MCF 10A (cell line): ENCODE data around the gene CRYGS. TPM values are rescaled to one million over a fixed set of nuclear protein-coding genes. Genes with fewer than 3 reads are reported as not detected.

ENCODE experiments used
- BruUV-seq: library from RNA; stranded (reverse); fragments of 400-500 nt; replicated peaks from 2 replicates; lab custom pipeline; 2021; lab: Mats Ljungman, UMichigan
- CTCF ChIA-PET: fragments of 300-600 bp; sonication (Branson Sonifier 250); formaldehyde crosslinking; extraction: SDS; loops from one replicate; lab custom pipeline; 2021; ENCODE audit warnings: antibody characterized with exemption, inconsistent platforms; lab: Yijun Ruan, JAX
- POLR2A ChIA-PET: fragments of 300-600, 350-650 bp; sonication (Branson Sonifier 250); formaldehyde crosslinking; extraction: SDS; loops from one replicate; lab custom pipeline; 2020; ENCODE audit warnings: antibody characterized with exemption, inconsistent platforms; lab: Yijun Ruan, JAX
- DNase-seq: peaks from one replicate; pipeline ENCODE4 v3.0.0-alpha.2; 2018; ENCODE audit not compliant: unreplicated experiment
- H3K27ac Mint-ChIP-seq: one replicate; pipeline ENCODE4 v1.8.0; 2022; ENCODE audit warnings: mild to moderate bottlenecking, low read depth, mixed read lengths; ENCODE audit not compliant: unreplicated experiment
- H3K27me3 Mint-ChIP-seq: one replicate; pipeline ENCODE4 v1.8.0; 2022; ENCODE audit warnings: mixed read lengths; ENCODE audit not compliant: insufficient read depth, unreplicated experiment
- H3K36me3 Mint-ChIP-seq: one replicate; pipeline ENCODE4 v1.8.0; 2022; ENCODE audit warnings: mild to moderate bottlenecking, moderate library complexity, mixed read lengths; ENCODE audit not compliant: insufficient read depth, unreplicated experiment
- H3K4me1 Mint-ChIP-seq: one replicate; pipeline ENCODE4 v1.8.0; 2022; ENCODE audit warnings: mixed read lengths; ENCODE audit not compliant: insufficient read depth, unreplicated experiment
- H3K4me3 Mint-ChIP-seq: one replicate; pipeline ENCODE4 v1.8.0; 2022; ENCODE audit warnings: mild to moderate bottlenecking, moderate library complexity, mixed read lengths; ENCODE audit not compliant: unreplicated experiment
- H3K9me3 Mint-ChIP-seq: one replicate; pipeline ENCODE4 v1.8.0; 2022; ENCODE audit warnings: mixed read lengths; ENCODE audit not compliant: unreplicated experiment
- CTCF ChIP-seq: fragments of 200-600 bp; IDR thresholded peaks from one replicate; pipeline ENCODE4 v1.8.0; 2022; ENCODE audit warnings: antibody characterized with exemption, mild to moderate bottlenecking; ENCODE audit not compliant: unreplicated experiment
- intact Hi-C: fragments of 100-400 bp; cut with micrococcal nuclease; formaldehyde crosslinking; loops from 2 replicates; pipeline ENCODE4 v1.14.1; 2022
- total RNA-seq: library from RNA; stranded (reverse); gene quantifications from 2 replicates; pipeline ENCODE4 v1.2.3, GENCODE V29; 2022

Gene CRYGS
- total RNA-seq, 1 experiment from 2014 or later = 4.0 TPM

DNA sequence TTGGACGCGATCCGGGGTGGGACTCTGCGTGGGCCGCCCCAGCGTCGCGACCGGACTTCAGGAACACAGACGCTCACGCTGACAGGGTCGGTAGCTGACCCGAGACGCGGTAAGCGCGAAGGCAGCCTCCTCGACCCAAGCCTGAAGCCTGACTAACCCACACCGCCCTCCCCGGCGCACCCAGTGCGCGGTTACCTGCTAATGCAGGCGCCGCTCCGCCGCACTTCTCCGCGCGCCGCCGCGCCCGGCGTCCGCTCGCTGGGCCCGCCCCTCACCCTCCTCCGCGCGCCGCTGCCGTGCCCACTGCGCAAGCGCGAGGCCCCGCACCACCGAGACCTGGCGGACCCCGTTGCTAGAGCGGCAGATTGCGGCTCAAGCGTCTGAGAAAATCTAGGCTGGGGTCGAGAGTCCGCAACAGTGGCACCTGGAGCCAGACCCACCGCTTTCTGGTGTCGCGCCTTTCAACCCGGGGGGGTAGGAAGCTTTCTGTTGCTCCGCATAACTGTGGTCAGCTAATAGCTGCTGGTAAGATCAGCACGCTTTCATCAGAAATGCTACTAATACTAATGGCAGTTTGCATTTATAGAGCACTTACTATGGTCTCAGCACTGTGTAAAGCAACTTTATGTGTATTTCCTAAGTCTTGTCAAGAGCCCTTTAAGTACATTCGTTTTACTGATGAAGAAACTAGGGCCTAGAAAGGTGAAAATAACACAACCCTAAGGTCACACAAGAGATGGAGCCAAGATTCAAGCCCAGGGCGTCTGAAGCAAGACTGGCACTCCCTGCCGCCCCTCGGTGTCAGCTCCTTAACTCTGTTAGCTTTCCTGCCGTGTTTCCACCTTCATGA, 23.1 kb upstream of the CRYGS start, which contains the start of gene TBCCD1:
Gene TBCCD1 (minus strand): TSS at position 268 of the 850 bp plus-strand sequence. CDS start 3,010 bp downstream, outside the sequence.
- ChIA-PET CTCF (interaction anchor here (0.7 to 6.6 kb wide), 7 partner anchors 22 to 257 kb away, joined by 3 to 50 read pairs (median 4); no protein-coding TSS in a partner anchor), POLR2A (interaction anchor here (0.6 to 9.2 kb wide), 28 partner anchors 10 to 1300 kb away, joined by 3 to 161 read pairs (median 4); partner anchors contain the start of genes EIF4A2, FETUB and TRA2B)
- TSS peak; percentile 13 for BruUV-seq
- Mint-ChIP-seq H3K27me3 (no peaks in the 10 kb centered on the region), H3K36me3 (peaks cover 11% of the 10 kb centered on the region), H3K4me1 (peaks cover 25% of the 10 kb centered on the region), H3K27ac (peak within 1 kb of the TSS; percentile 96), H3K9me3 (no peaks in the 10 kb centered on the region), H3K4me3 (peak within 1 kb of the TSS; percentile 98)
- peak; percentile 90 for DNase-seq
- TF ChIP-seq CTCF = no peak
- intact Hi-C loops = loop anchor here (1.0 kb wide), 3 partner anchors 42 to 254 kb away; no protein-coding TSS in a partner anchor

DNA sequence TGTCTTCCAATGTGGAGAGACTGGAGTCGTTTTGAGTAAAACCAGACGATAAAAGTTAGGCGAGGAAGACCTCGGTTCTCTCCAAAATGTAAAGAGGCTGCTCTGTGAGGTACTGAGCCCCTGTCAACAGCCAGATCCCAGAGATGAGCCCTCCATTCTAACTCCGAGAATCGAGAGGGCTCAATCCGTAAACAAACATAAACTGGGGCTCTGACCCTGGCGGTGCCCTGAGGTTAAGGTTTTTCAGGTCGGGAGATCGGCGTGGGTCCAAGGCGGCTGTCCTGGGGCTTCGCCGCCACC, 22.5 kb upstream of the CRYGS start:
- intact Hi-C loops = loop anchor here (1.0 kb wide), 3 partner anchors 43 to 255 kb away; no protein-coding TSS in a partner anchor
- Mint-ChIP-seq H3K36me3 (peaks cover 5% of the 10 kb centered on the region), H3K4me1 (peaks cover 25% of the 10 kb centered on the region), H3K27ac (peak overlapping the region; percentile 96), H3K4me3 (peak overlapping the region; percentile 98), H3K27me3 (no peaks in the 10 kb centered on the region), H3K9me3 (no peaks in the 10 kb centered on the region)
- POLR2A ChIA-PET = interaction anchor here (0.6 to 9.2 kb wide), 19 partner anchors 9 to 744 kb away, joined by 3 to 161 read pairs (median 4); partner anchors contain the start of genes EIF4A2, RFC4 and TRA2B
- TF ChIP-seq CTCF = peak; percentile 6
- no peak for DNase-seq
- CTCF ChIA-PET = interaction anchor here (0.5 to 6.6 kb wide), 9 partner anchors 22 to 1562 kb away, joined by 3 to 50 read pairs (median 3); no protein-coding TSS in a partner anchor
- no TSS peak for BruUV-seq

DNA sequence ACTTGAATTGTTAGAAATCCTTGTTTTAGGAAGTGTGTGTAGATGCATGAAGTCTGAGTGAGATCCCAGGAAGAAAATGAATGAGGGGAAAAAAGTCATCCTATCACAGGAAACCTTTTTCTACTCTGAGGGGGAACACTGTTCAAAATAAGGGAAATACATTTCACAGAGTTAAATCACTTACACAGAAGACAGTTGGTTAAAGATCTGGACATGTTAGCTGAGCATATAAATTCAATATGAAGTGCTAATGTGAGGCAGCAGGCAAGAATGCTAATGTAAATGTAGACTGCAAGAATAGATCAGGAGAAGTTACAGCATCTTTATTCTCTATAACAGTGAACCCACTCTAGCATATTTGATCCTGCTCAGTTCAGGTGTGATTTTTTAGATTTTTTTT, 20.4 kb upstream of the CRYGS start:
- peaks cover 18% of the 10 kb centered on the region for H3K4me1 Mint-ChIP-seq
- TF ChIP-seq CTCF = no peak
- H3K27ac Mint-ChIP-seq = no peak overlapping the region
- H3K36me3 Mint-ChIP-seq = peaks cover 5% of the 10 kb centered on the region
- no peaks in the 10 kb centered on the region for H3K9me3 Mint-ChIP-seq
- BruUV-seq = no TSS peak
- POLR2A ChIA-PET = interaction anchor here (3.2 to 9.1 kb wide), 2 partner anchors 52 to 218 kb away, joined by 8 to 131 read pairs; partner anchors contain the start of gene EIF4A2
- no peaks in the 10 kb centered on the region for H3K27me3 Mint-ChIP-seq
- H3K4me3 Mint-ChIP-seq = no peak overlapping the region
- intact Hi-C loops = no loop called here
- CTCF ChIA-PET = interaction anchor here (6.6 kb wide), 1 partner anchor 51 kb away, joined by 50 read pairs; no protein-coding TSS in a partner anchor
- DNase-seq = no peak
